ENCODE results near the gene LHFPL3.

DNA sequence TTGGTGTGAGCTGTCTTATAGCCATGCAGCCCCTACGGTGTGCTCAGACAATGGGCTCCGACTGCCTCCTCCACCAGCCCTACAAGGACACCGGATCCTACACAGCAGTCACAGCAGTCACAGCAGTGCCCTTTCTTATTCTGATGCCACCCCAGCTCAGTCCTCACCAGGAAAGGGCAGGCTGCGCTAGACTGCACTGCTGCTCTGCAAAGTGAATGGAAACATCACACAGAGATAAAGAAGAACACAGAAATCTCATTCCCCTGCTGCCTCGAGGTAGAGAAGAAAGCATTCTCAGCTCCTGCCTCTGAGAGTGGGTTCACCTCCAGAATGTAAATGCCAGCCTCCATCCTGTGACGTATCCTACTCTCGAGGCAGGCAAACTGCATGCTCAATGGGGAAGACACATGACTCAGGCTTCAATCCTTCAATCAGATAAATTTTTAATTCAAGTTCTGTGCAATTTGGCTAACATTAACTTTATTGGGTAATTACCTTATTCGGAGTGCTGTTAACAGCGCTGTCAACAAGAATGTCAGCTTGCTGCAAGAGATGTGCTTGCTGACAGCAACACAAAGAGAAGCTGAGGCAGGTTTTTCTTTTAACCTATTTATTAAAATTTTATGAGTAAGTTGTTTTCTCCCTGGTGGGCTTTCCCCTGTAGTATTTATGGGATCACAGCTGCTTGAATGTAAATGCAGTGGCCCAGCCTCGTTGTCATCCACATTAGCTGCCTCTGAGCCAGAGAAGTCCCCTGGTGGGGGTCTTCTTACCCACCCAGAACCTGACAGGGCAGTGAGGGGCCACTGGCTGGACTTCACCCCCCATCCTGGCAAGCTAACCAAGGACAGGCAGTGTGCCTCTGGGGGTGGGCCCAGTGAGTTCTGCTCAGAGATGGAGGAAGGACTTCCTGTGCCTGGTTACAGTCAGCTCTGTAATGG, 444.3 kb downstream of the LHFPL3 start:
- TF ChIP-seq CTCF (IDR thresholded peaks at IDR 0.05) (no peak), POLR2A (IDR thresholded peaks at IDR 0.05) (no peak)
